PC-9 (cell line): Measurements from ENCODE around the gene SLC35A2.

Experiments used
- EZH2 ChIP-seq: fragments of 200-600 bp; sonication (generic); IDR thresholded peaks from 2 replicates; pipeline ENCODE4 v1.8.0; 2017; ENCODE audit warnings: antibody characterized with exemption, low read depth
- TF ChIP-seq, protein P1 (sequence below): fragments of 200-600 bp; sonication (generic); conservative IDR thresholded peaks from 2 replicates; pipeline ENCODE4 v1.6.1; 2017; ENCODE audit warnings: mixed run types, antibody characterized with exemption, mild to moderate bottlenecking, moderate library complexity

DNA sequence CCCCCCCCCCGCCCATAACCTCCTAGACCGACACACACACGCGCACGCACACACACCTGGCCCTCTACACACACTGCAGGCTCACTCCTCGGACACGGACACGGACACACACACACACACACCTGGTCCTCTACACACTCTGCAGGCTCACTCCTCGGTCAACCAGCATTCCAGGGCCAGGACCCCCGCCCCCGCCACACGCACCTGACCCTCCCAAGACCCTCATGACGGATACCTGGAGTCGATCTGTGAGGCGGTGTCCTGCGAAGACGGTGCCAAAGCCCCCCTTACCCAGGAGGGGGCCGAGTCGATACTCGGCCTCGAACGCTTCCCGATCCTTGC, 6.8 kb upstream of the SLC35A2 start:
- TF ChIP-seq, protein P1, sequence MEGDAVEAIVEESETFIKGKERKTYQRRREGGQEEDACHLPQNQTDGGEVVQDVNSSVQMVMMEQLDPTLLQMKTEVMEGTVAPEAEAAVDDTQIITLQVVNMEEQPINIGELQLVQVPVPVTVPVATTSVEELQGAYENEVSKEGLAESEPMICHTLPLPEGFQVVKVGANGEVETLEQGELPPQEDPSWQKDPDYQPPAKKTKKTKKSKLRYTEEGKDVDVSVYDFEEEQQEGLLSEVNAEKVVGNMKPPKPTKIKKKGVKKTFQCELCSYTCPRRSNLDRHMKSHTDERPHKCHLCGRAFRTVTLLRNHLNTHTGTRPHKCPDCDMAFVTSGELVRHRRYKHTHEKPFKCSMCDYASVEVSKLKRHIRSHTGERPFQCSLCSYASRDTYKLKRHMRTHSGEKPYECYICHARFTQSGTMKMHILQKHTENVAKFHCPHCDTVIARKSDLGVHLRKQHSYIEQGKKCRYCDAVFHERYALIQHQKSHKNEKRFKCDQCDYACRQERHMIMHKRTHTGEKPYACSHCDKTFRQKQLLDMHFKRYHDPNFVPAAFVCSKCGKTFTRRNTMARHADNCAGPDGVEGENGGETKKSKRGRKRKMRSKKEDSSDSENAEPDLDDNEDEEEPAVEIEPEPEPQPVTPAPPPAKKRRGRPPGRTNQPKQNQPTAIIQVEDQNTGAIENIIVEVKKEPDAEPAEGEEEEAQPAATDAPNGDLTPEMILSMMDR = no peak
- TF ChIP-seq EZH2 = no peak
